ENCODE results near the gene MAGI2.

DNA sequence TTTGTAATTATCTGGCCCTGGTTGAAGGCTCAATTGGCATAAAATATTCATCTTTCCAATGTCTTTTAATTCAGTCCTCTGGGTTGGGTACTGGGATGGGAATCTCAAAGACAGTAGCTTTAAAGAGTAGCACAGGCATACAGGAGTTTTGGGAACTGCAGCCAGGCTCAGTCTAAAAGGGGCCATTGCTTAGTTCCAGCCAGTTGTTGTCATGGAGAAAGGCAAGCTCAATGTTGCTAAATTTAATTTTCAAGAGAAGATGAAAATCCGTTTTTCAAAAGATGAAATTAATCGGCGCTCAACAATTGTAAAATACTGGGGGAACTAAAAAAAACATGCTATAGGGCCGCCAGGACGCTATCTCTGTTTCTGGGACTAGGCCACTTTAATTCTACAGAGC lies 1279.8 kb downstream of the MAGI2 start:
- no peak for TF ChIP-seq POLR2AphosphoS5 (IDR thresholded peaks at IDR 0.05)
- TF ChIP-seq, protein P1, sequence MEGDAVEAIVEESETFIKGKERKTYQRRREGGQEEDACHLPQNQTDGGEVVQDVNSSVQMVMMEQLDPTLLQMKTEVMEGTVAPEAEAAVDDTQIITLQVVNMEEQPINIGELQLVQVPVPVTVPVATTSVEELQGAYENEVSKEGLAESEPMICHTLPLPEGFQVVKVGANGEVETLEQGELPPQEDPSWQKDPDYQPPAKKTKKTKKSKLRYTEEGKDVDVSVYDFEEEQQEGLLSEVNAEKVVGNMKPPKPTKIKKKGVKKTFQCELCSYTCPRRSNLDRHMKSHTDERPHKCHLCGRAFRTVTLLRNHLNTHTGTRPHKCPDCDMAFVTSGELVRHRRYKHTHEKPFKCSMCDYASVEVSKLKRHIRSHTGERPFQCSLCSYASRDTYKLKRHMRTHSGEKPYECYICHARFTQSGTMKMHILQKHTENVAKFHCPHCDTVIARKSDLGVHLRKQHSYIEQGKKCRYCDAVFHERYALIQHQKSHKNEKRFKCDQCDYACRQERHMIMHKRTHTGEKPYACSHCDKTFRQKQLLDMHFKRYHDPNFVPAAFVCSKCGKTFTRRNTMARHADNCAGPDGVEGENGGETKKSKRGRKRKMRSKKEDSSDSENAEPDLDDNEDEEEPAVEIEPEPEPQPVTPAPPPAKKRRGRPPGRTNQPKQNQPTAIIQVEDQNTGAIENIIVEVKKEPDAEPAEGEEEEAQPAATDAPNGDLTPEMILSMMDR (IDR thresholded peaks at IDR 0.05) = no peak
- TF ChIP-seq POLR2A (IDR thresholded peaks at IDR 0.05) = no peak

Data from breast epithelium (tissue), 3 donors.